Measurements from ENCODE around the gene SNURF. TPM values are rescaled to one million over a fixed set of nuclear protein-coding genes. Genes with fewer than 3 reads are reported as not detected.

Gene SNURF
- polyA plus RNA-seq, 1 donor (not counting 4 experiments of a cell fraction or from before 2014, with no cell fraction given) = 11.1 TPM

DNA sequence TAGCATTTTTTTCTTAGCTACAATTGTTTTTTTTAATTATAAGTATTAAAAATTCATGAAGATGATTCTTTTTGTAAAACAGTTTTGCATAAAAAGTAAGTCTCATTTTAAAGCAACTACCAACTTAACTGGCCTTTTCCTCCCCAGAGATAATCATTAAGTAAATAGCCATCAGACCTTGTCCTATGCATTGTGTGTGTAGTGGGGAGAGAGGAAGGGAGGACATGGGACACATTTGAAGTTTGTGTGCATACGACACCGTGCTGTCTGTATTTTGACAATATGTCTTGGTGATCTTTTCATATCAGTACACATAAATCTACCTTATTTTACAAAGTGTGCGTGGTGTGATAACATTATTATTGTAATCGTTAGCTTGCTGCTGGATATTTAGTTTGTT lies 8.1 kb downstream of the SNURF start:
- DNase-seq (ENCODE audit: low read depth, low spot score) (no peak), FAIRE-seq (no peak)
- dilution Hi-C loops (cut with MboI; ENCODE audit: extremely low pct_ligation_motif_present, low sequenced_read_pairs) = no loop called here
- Histone ChIP-seq H3K9ac (ENCODE audit: control insufficient read depth, extremely low read depth, insufficient read depth, low read length) (no peak overlapping the region), H3K27ac (ENCODE audit: control insufficient read depth, insufficient read depth, low read length) (no peak overlapping the region), H3K27me3 (ENCODE audit: control insufficient read depth, extremely low read depth, insufficient read depth, low read length) (no peaks in the 10 kb centered on the region), H3K4me3 (ENCODE audit: control insufficient read depth in 2 of 3, extremely low read depth in 1 of 3, insufficient read depth in 2 of 3, low read depth in 1 of 3, low read length in 3 of 3) (no peak overlapping the region), H3K4me2 (ENCODE audit: control insufficient read depth, extremely low read depth, insufficient read depth, low read depth, low read length) (no peak overlapping the region), H3K9me3 (ENCODE audit: control insufficient read depth, low read depth, low read length) (peaks cover 2% of the 10 kb centered on the region), H3K4me1 (ENCODE audit: control insufficient read depth, extremely low read depth, insufficient read depth, low read length) (no peaks in the 10 kb centered on the region), H4K20me1 (ENCODE audit: control insufficient read depth, extremely low read depth, insufficient read depth, low read length) (no peaks in the 10 kb centered on the region), H3K36me3 (ENCODE audit: control insufficient read depth in 2 of 2, extremely low read depth in 1 of 2, insufficient read depth in 2 of 2, low read length in 2 of 2) (no peaks in the 10 kb centered on the region), H3K79me2 (ENCODE audit: control insufficient read depth, insufficient read depth, low read length) (peaks cover 36% of the 10 kb centered on the region), H2AFZ (ENCODE audit: control insufficient read depth, low read length) (no peak overlapping the region), H3K9me1 (ENCODE audit: control insufficient read depth, extremely low read depth, insufficient read depth, low read length) (no peaks in the 10 kb centered on the region)
- TF ChIP-seq EZH2 (IDR thresholded peaks at IDR 0.05; ENCODE audit: low read length) = no peak

GRCh38 chr15:24966364-24967103 lies 11.7 kb downstream of the SNURF start:
- dilution Hi-C loops (cut with MboI; ENCODE audit: extremely low pct_ligation_motif_present, low sequenced_read_pairs) = no loop called here
- Histone ChIP-seq H3K27me3 (ENCODE audit: control insufficient read depth, extremely low read depth, insufficient read depth, low read length) (no peaks in the 10 kb centered on the region), H3K9me1 (ENCODE audit: control insufficient read depth, extremely low read depth, insufficient read depth, low read length) (no peaks in the 10 kb centered on the region), H2AFZ (ENCODE audit: control insufficient read depth, low read length) (no peak overlapping the region), H3K4me3 (ENCODE audit: control insufficient read depth in 2 of 3, extremely low read depth in 1 of 3, insufficient read depth in 2 of 3, low read depth in 1 of 3, low read length in 3 of 3) (no peak overlapping the region), H3K9ac (ENCODE audit: control insufficient read depth, extremely low read depth, insufficient read depth, low read length) (no peak overlapping the region), H3K4me2 (ENCODE audit: control insufficient read depth, extremely low read depth, insufficient read depth, low read depth, low read length) (peak overlapping the region; percentile 27), H3K9me3 (ENCODE audit: control insufficient read depth, low read depth, low read length) (peaks cover 2% of the 10 kb centered on the region), H4K20me1 (ENCODE audit: control insufficient read depth, extremely low read depth, insufficient read depth, low read length) (no peaks in the 10 kb centered on the region), H3K36me3 (ENCODE audit: control insufficient read depth in 2 of 2, extremely low read depth in 1 of 2, insufficient read depth in 2 of 2, low read length in 2 of 2) (no peaks in the 10 kb centered on the region), H3K4me1 (ENCODE audit: control insufficient read depth, extremely low read depth, insufficient read depth, low read length) (no peaks in the 10 kb centered on the region), H3K79me2 (ENCODE audit: control insufficient read depth, insufficient read depth, low read length) (peaks cover 6% of the 10 kb centered on the region), H3K27ac (ENCODE audit: control insufficient read depth, insufficient read depth, low read length) (peak overlapping the region; percentile 40)
- DNase-seq (ENCODE audit: low read depth, low spot score) = no peak
- no peak for FAIRE-seq
- no peak for TF ChIP-seq EZH2 (IDR thresholded peaks at IDR 0.05; ENCODE audit: low read length)
- TF ChIP-seq CTCF (optimal IDR thresholded peaks at IDR 0.05 in 1 of 3, IDR thresholded peaks at IDR 0.05 in 1 of 3, conservative IDR thresholded peaks at IDR 0.05 in 1 of 3; ENCODE audit: extremely low read depth in 1 of 3, insufficient read depth in 2 of 3, low read length in 3 of 3) = no peak
